K562 (cell line): Measurements from ENCODE around the gene C1QA. TPM values are rescaled to one million over a fixed set of nuclear protein-coding genes. Genes with fewer than 3 reads are reported as not detected.

ENCODE experiments used
- ATAC-seq: fragments of 200-7000 bp; cut with Tn5 transposase; 3 replicates; pipeline ENCODE4 v1.9.1; 2020; ENCODE audit warnings: moderate library complexity
- BruUV-seq: library from RNA; stranded (reverse); fragments of 400-500 nt; replicated peaks from 2 replicates; lab custom pipeline; 2021; lab: Mats Ljungman, UMichigan
- CTCF ChIA-PET: fragments of 300-600 bp; formaldehyde crosslinking; extraction: SDS; loops from one replicate; lab custom pipeline; 2021; ENCODE audit warnings: low intra/inter-chr PET ratio; lab: Yijun Ruan, JAX
- POLR2A ChIA-PET: fragments of 300-600, 350-650 bp; sonication (Branson Sonifier 250); formaldehyde crosslinking; extraction: SDS; loops from one replicate; lab custom pipeline; 2021; ENCODE audit warnings: antibody characterized with exemption, inconsistent platforms; lab: Yijun Ruan, JAX
- DNase-seq, 4 experiments: peaks; one replicate each; pipeline versions ENCODE4 v3.0.0 to v3.0.0-alpha.2; 2011 to 2018; ENCODE audit warnings: low spot score in 3 of 4, mixed read lengths in 3 of 4; ENCODE audit errors: extremely low read depth in 1 of 4
- FAIRE-seq: peaks from 2 replicates; lab custom pipeline; 2011; peaks lifted over from hg19 to GRCh38; lab: Jason Lieb, UNC
- H2AFZ ChIP-seq: 2 replicates; pipeline ENCODE4 v1.6.0; 2011; ENCODE audit warnings: low read depth, low read length, control low read depth, inconsistent platforms
- H3K27ac ChIP-seq: fragments of 200-600 bp; 3 replicates; pipeline ENCODE4 v1.8.0; 2011; ENCODE audit warnings: low read depth, mild to moderate bottlenecking, control low read depth, inconsistent platforms, low read length, moderate library complexity, mixed read lengths; ENCODE audit errors: extremely low read depth
- H3K27me3 ChIP-seq, 2 experiments: fragments of 300-600 bp in 1 of 2; 2 replicates in 1 of 2; 3 replicates in 1 of 2; pipeline versions ENCODE4 v1.6.0 to v1.8.0; 2011; ENCODE audit warnings: inconsistent platforms in 2 of 2, low read length in 2 of 2, mild to moderate bottlenecking in 1 of 2, mixed read lengths in 1 of 2, moderate library complexity in 1 of 2; ENCODE audit not compliant: control insufficient read depth in 2 of 2, insufficient read depth in 2 of 2
- H3K36me3 ChIP-seq: fragments of 300-600 bp; 3 replicates; pipeline ENCODE4 v1.8.0; 2011; ENCODE audit warnings: mild to moderate bottlenecking, low read length, inconsistent platforms; ENCODE audit not compliant: control insufficient read depth, insufficient read depth
- H3K4me1 ChIP-seq, 2 experiments: fragments of 200-600 bp in 1 of 2; replicated peaks in 1 of 2; 2 replicates in 1 of 2; 3 replicates in 1 of 2; pipeline versions ENCODE4 v1.5.1 to v1.8.0; 2011; ENCODE audit warnings: inconsistent platforms in 2 of 2, low read length in 2 of 2, mild to moderate bottlenecking in 1 of 2, mixed read lengths in 1 of 2, moderate library complexity in 1 of 2; ENCODE audit not compliant: control insufficient read depth in 2 of 2, insufficient read depth in 2 of 2
- H3K4me2 ChIP-seq: 2 replicates; pipeline ENCODE4 v1.6.1; 2011; ENCODE audit warnings: low read length, control low read depth, inconsistent platforms, mixed read lengths; ENCODE audit not compliant: insufficient read depth
- H3K4me3 ChIP-seq: fragments of 200-600 bp; sonication (generic), shearing (Covaris generic); 2 replicates; pipeline ENCODE4 v1.5.1; 2016; ENCODE audit warnings: control low read depth, inconsistent platforms
- H3K79me2 ChIP-seq: fragments of 200-600 bp; 3 replicates; pipeline ENCODE4 v1.8.0; 2011; ENCODE audit warnings: low read length, inconsistent platforms; ENCODE audit not compliant: control insufficient read depth, insufficient read depth
- H3K9ac ChIP-seq, 2 experiments: 2 replicates each; pipeline versions ENCODE4 v1.6.0 to v1.6.1; 2011; ENCODE audit warnings: low read depth in 2 of 2, low read length in 2 of 2, control low read depth in 1 of 2, inconsistent platforms in 1 of 2, mild to moderate bottlenecking in 1 of 2, mixed read lengths in 1 of 2; ENCODE audit not compliant: insufficient read depth in 1 of 2
- H3K9me1 ChIP-seq: one replicate; pipeline ENCODE4 v1.6.0; 2011; ENCODE audit warnings: inconsistent platforms, mild to moderate bottlenecking, low read length, moderate library complexity; ENCODE audit not compliant: control insufficient read depth, insufficient read depth
- H3K9me3 ChIP-seq: replicated peaks from 2 replicates; pipeline ENCODE4 v1.5.1; 2011; ENCODE audit warnings: low read depth, low read length, inconsistent platforms; ENCODE audit not compliant: control insufficient read depth, insufficient read depth
- H4K20me1 ChIP-seq: replicated peaks from 2 replicates; pipeline ENCODE4 v1.6.1; 2011; ENCODE audit warnings: low read length, inconsistent platforms, mixed read lengths; ENCODE audit not compliant: control insufficient read depth, insufficient read depth
- HLTF ChIP-seq: fragments of 450-650 bp; IDR thresholded peaks from 2 replicates; pipeline ENCODE4 v1.6.1; 2016
- KLF1 ChIP-seq: fragments of 450-650 bp; IDR thresholded peaks from 2 replicates; pipeline ENCODE4 v1.6.1; 2016; ENCODE audit warnings: missing genetic modification characterization, missing compliant biosample characterization
- MXI1 ChIP-seq: IDR thresholded peaks from 2 replicates; pipeline ENCODE4 v1.6.1; 2011; ENCODE audit warnings: low read depth, mild to moderate bottlenecking, improper control_type of control experiment, low read length
- NCOA4 ChIP-seq: fragments of 450-650 bp; IDR thresholded peaks from 2 replicates; pipeline ENCODE4 v1.6.1; 2018; ENCODE audit warnings: mild to moderate bottlenecking; ENCODE audit not compliant: partially characterized antibody
- SMARCA5 ChIP-seq: fragments of 450-650 bp; IDR thresholded peaks from 2 replicates; pipeline ENCODE4 v1.6.1; 2016
- TBP ChIP-seq: optimal IDR thresholded peaks from 2 replicates; pipeline ENCODE3; 2011; ENCODE audit warnings: low read depth, low read length, improper control_type of control experiment
- TRIM24 ChIP-seq, 2 experiments: fragments of 450-650 bp; IDR thresholded peaks; 2 replicates each; pipeline ENCODE4 v1.6.1; 2016
- ZHX1 ChIP-seq: fragments of 150-350 bp; conservative IDR thresholded peaks from 2 replicates; pipeline ENCODE4 v1.6.1; 2014; ENCODE audit warnings: low read length
- ZNF140 ChIP-seq: fragments of 250-450 bp; sonication (Bioruptor Pico); IDR thresholded peaks from 2 replicates; pipeline ENCODE4 v1.8.0; 2021; ENCODE audit warnings: moderate library complexity, mild to moderate bottlenecking, inconsistent platforms
- WGBS: fragments of 100-300 bp; shearing (Covaris generic); methylation state at CpG from one replicate; pipeline ENCODE4 v1.1.6; 2016; ENCODE audit warnings: low coverage, mixed read lengths; ENCODE audit not compliant: insufficient coverage; ENCODE audit errors: missing lambda C conversion rate; 5-methylcytosine and 5-hydroxymethylcytosine counted together
- in situ Hi-C: fragments of 300-500 bp; cut with MboI; formaldehyde crosslinking; loops from 4 replicates; pipeline ENCODE4 v1.15.0; 2018; ENCODE audit warnings: inconsistent platforms, mixed read lengths
- intact Hi-C: fragments of 100-400 bp; cut with micrococcal nuclease; formaldehyde crosslinking; loops from 2 replicates; pipeline ENCODE4 v1.14.2; 2022
- polyA plus RNA-seq, 8 experiments: library from polyadenylated mRNA; depleted of rRNA in 4 of 8; stranded (reverse) in 5 of 8; unstranded in 3 of 8; fragments of >200 nt; fragmentation: Nextera tagmentation in 2 of 8; fragmentation: Illumina TruSeq in 1 of 8; extraction: Ambion mirVana in 2 of 8; extraction: Trizol in 1 of 8; gene quantifications; 2 replicates each; pipeline versions ENCODE4 v1.2.1 to v1.2.3, GENCODE V29; 2011 to 2014; ENCODE audit warnings: inconsistent platforms in 1 of 8, missing spikeins in 1 of 8
- total RNA-seq, 7 experiments: library from RNA; depleted of rRNA in 6 of 7; stranded (reverse); fragments of >200 nt in 6 of 7; fragmentation: Illumina TruSeq in 2 of 7; extraction: Trizol in 2 of 7; gene quantifications; 2 replicates each; pipeline versions ENCODE4 v1.2.1 to v1.2.3, GENCODE V29; 2011 to 2021; ENCODE audit warnings: low replicate concordance in 1 of 7
- TF ChIP-seq, protein P1 (sequence below): IDR thresholded peaks from 2 replicates; pipeline ENCODE4 v1.6.1; 2011; ENCODE audit warnings: borderline replicate concordance, low read depth, mild to moderate bottlenecking, moderate library complexity, low read length; ENCODE audit not compliant: insufficient read depth, poor library complexity, severe bottlenecking
- TF ChIP-seq, protein P2 (sequence below): fragments of 250-450 bp; sonication (Bioruptor Pico); IDR thresholded peaks from 2 replicates; pipeline ENCODE4 v1.4.0; 2020; ENCODE audit warnings: mild to moderate bottlenecking, moderate library complexity
- TF ChIP-seq, protein P3 (sequence below): sonication (generic); formaldehyde crosslinking; IDR thresholded peaks from 2 replicates; pipeline ENCODE4 v1.8.1; 2023; ENCODE audit warnings: mild to moderate bottlenecking, missing genetic modification reagents, moderate library complexity

C1QA gene
- total and polyA plus RNA-seq, 9 of the 15 experiments (the other 6 are each of a cell fraction or from before 2014, with no cell fraction given), result 0.71 TPM; not detected in 8

DNA sequence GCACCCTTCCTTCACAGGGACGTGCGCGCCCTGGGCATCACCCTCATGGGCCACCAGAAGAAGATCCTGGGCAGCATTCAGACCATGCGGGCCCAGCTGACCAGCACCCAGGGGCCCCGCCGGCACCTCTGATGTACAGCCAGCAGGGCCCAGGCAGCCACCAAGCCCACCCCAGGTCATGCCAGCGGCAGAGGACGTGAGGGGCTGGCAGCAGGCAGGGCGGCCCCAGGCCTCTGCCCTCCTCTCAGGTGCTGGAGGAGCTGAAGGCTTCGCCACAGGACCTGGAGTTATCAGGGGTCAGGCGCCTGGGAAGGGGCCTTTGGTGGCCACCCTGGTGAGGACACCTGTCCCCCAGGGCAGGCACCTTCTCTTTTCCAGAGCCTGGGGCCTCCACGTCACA, 34.8 kb upstream of the C1QA start (continued):
- TF ChIP-seq, protein P1, sequence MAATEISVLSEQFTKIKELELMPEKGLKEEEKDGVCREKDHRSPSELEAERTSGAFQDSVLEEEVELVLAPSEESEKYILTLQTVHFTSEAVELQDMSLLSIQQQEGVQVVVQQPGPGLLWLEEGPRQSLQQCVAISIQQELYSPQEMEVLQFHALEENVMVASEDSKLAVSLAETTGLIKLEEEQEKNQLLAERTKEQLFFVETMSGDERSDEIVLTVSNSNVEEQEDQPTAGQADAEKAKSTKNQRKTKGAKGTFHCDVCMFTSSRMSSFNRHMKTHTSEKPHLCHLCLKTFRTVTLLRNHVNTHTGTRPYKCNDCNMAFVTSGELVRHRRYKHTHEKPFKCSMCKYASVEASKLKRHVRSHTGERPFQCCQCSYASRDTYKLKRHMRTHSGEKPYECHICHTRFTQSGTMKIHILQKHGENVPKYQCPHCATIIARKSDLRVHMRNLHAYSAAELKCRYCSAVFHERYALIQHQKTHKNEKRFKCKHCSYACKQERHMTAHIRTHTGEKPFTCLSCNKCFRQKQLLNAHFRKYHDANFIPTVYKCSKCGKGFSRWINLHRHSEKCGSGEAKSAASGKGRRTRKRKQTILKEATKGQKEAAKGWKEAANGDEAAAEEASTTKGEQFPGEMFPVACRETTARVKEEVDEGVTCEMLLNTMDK, result no peak
- TF ChIP-seq SMARCA5, result no peak
- TF ChIP-seq HLTF, result no peak
- no peak for TF ChIP-seq NCOA4
- no peak for TF ChIP-seq KLF1 (tag)
- TF ChIP-seq, protein P2, sequence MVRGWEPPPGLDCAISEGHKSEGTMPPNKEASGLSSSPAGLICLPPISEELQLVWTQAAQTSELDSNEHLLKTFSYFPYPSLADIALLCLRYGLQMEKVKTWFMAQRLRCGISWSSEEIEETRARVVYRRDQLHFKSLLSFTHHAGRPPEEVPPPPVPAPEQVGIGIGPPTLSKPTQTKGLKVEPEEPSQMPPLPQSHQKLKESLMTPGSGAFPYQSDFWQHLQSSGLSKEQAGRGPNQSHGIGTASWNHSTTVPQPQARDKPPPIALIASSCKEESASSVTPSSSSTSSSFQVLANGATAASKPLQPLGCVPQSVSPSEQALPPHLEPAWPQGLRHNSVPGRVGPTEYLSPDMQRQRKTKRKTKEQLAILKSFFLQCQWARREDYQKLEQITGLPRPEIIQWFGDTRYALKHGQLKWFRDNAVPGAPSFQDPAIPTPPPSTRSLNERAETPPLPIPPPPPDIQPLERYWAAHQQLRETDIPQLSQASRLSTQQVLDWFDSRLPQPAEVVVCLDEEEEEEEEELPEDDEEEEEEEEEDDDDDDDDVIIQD (CRISPR knock-in tag), result no peak

DNA sequence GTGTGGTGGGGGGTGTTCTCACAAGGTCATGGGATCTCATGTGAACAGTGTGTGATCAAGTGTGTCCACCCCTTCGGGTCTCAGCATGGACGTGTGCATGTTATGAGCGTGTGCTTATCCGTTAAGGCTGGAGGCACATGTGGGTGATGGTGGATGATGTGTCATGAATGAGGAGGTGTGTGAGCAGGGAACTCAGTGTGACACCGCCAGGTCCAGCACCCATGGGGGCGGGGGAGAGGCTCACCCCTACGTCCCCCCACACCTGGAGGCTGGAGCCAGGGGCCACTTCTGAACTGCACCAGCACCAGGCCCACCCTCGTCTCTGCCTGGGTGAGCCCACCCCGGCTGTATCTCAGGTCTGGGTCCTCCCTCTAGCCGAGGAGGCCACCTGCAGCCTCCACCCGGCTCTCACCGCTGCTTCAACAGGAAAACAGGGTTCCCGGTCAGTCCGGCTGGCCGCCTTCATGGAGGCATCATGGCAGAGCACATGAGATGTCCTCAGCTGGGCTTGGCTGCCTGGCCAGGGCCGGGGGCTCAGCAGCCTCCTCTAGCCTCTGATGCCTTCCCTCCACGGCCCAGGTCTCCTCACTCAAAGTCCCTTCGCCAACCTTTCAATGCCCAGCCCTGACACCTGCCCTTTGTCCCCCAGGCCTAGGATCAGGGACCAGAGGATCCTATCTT, 34.2 kb upstream of the C1QA start:
- Histone ChIP-seq H3K9me3 (no peaks in the 10 kb centered on the region), H3K9me1 (no peaks in the 10 kb centered on the region), H2AFZ (no peak overlapping the region), H4K20me1 (peaks cover 25% of the 10 kb centered on the region), H3K27me3 (peaks cover 39 to 73% of the 10 kb centered on the region in 2 experiments), H3K4me3 (no peak overlapping the region), H3K36me3 (no peaks in the 10 kb centered on the region), H3K4me1 (peaks cover 0 to 15% of the 10 kb centered on the region in 2 experiments; a peak in 1 of 5 replicates), H3K79me2 (no peaks in the 10 kb centered on the region), H3K4me2 (no peak overlapping the region), H3K9ac (no peak overlapping the region), H3K27ac (no peak overlapping the region)
- CTCF ChIA-PET, result no interaction called here
- DNase-seq, result no peak
- FAIRE-seq, result no peak
- POLR2A ChIA-PET, result no interaction called here
- no peak; the same call in 1 of the 3 replicates for ATAC-seq
- WGBS, result under 1% methylated on average over 18 of the region's 18 CpGs
- no TSS peak for BruUV-seq
- intact Hi-C loops, result no loop called here
- in situ Hi-C loops, result no loop called here
- TF ChIP-seq ZHX1, result no peak
- TF ChIP-seq ZNF140 (CRISPR knock-in tag), result no peak
- TF ChIP-seq TRIM24 (IDR thresholded peaks at IDR 0.05), result no peak
- TF ChIP-seq MXI1, result no peak
- TF ChIP-seq, protein P3, sequence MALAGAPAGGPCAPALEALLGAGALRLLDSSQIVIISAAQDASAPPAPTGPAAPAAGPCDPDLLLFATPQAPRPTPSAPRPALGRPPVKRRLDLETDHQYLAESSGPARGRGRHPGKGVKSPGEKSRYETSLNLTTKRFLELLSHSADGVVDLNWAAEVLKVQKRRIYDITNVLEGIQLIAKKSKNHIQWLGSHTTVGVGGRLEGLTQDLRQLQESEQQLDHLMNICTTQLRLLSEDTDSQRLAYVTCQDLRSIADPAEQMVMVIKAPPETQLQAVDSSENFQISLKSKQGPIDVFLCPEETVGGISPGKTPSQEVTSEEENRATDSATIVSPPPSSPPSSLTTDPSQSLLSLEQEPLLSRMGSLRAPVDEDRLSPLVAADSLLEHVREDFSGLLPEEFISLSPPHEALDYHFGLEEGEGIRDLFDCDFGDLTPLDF (CRISPR knock-in tag), result no peak
- no peak for TF ChIP-seq TBP
